DMS 273 (cell line): ENCODE results near the gene NUDT3.
"Not testable (repeated sequence)": the region's sequence is repeated elsewhere in the genome, so short reads cannot be mapped to it uniquely, and the experiment has no call there.

ENCODE experiments used
- DNase-seq: peaks from one replicate; lab custom pipeline; 2025; ENCODE audit not compliant: unreplicated experiment; lab: John Stamatoyannopoulos, UW

NUDT3 gene

GRCh38 chr6:34324221-34324620 lies 68.2 kb downstream of the NUDT3 start:
- not testable (repeated sequence) for DNase-seq

GRCh38 chr6:34323300-34323699 lies 69.2 kb downstream of the NUDT3 start:
- DNase-seq = no peak

GRCh38 chr6:34322732-34323131 lies 69.7 kb downstream of the NUDT3 start:
- DNase-seq = no peak

GRCh38 chr6:34321821-34322220 lies 70.6 kb downstream of the NUDT3 start:
- DNase-seq = no peak

GRCh38 chr6:34319471-34319885 lies 73.0 kb downstream of the NUDT3 start:
- DNase-seq = no peak

- no peak for DNase-seq
Measured at GRCh38 chr6:34318499-34319470, 73.7 kb downstream of the NUDT3 start.

GRCh38 chr6:34317882-34318498 lies 74.5 kb downstream of the NUDT3 start:
- DNase-seq = no peak

GRCh38 chr6:34317172-34317477 lies 75.3 kb downstream of the NUDT3 start:
- DNase-seq = no peak

- no peak for DNase-seq
Measured at GRCh38 chr6:34316431-34317171, 75.9 kb downstream of the NUDT3 start.

- DNase-seq = no peak
Measured at GRCh38 chr6:34315780-34316179, 76.7 kb downstream of the NUDT3 start.

GRCh38 chr6:34315256-34315655 lies 77.2 kb downstream of the NUDT3 start:
- no peak for DNase-seq

- DNase-seq = no peak
Measured at GRCh38 chr6:34312259-34312658, 80.2 kb downstream of the NUDT3 start.

GRCh38 chr6:34310817-34311216 lies 81.7 kb downstream of the NUDT3 start:
- DNase-seq = no peak

GRCh38 chr6:34308483-34308882 lies 84.0 kb downstream of the NUDT3 start:
- DNase-seq = no peak

GRCh38 chr6:34305982-34306708 lies 86.3 kb downstream of the NUDT3 start:
- peak; percentile 51 for DNase-seq

GRCh38 chr6:34305497-34305896 lies 87.0 kb downstream of the NUDT3 start:
- DNase-seq = no peak

- DNase-seq = no peak
Measured at GRCh38 chr6:34304164-34304563, 88.3 kb downstream of the NUDT3 start.

GRCh38 chr6:34302929-34303328 lies 89.5 kb downstream of the NUDT3 start:
- DNase-seq = no peak

GRCh38 chr6:34301408-34301807 lies 91.1 kb downstream of the NUDT3 start:
- peak; percentile 86 for DNase-seq

- no peak for DNase-seq
Measured at GRCh38 chr6:34300332-34300751, 92.1 kb downstream of the NUDT3 start.

- no peak for DNase-seq
Measured at GRCh38 chr6:34298941-34299340, 93.5 kb downstream of the NUDT3 start.
